Measurements from ENCODE around the gene GRAP.

- TF ChIP-seq, protein P1, sequence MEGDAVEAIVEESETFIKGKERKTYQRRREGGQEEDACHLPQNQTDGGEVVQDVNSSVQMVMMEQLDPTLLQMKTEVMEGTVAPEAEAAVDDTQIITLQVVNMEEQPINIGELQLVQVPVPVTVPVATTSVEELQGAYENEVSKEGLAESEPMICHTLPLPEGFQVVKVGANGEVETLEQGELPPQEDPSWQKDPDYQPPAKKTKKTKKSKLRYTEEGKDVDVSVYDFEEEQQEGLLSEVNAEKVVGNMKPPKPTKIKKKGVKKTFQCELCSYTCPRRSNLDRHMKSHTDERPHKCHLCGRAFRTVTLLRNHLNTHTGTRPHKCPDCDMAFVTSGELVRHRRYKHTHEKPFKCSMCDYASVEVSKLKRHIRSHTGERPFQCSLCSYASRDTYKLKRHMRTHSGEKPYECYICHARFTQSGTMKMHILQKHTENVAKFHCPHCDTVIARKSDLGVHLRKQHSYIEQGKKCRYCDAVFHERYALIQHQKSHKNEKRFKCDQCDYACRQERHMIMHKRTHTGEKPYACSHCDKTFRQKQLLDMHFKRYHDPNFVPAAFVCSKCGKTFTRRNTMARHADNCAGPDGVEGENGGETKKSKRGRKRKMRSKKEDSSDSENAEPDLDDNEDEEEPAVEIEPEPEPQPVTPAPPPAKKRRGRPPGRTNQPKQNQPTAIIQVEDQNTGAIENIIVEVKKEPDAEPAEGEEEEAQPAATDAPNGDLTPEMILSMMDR (IDR thresholded peaks at IDR 0.05): no peak
- TF ChIP-seq HDAC2 (IDR thresholded peaks at IDR 0.05) (no peak), ESRRA (IDR thresholded peaks at IDR 0.05; ENCODE audit: borderline replicate concordance, low read length) (no peak), RCOR1 (IDR thresholded peaks at IDR 0.05; ENCODE audit: low read depth, low read length) (no peak), MAX (IDR thresholded peaks at IDR 0.05) (no peak), CHD4 (IDR thresholded peaks at IDR 0.05; ENCODE audit: borderline replicate concordance) (no peak), EP300 (IDR thresholded peaks at IDR 0.05) (no peak), POLR2A (IDR thresholded peaks at IDR 0.05; ENCODE audit: low read length) (no peak)
- TF ChIP-seq, protein P2, sequence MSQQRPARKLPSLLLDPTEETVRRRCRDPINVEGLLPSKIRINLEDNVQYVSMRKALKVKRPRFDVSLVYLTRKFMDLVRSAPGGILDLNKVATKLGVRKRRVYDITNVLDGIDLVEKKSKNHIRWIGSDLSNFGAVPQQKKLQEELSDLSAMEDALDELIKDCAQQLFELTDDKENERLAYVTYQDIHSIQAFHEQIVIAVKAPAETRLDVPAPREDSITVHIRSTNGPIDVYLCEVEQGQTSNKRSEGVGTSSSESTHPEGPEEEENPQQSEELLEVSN (IDR thresholded peaks at IDR 0.05; ENCODE audit: borderline replicate concordance, low read depth): no peak
- TF ChIP-seq, protein P3, sequence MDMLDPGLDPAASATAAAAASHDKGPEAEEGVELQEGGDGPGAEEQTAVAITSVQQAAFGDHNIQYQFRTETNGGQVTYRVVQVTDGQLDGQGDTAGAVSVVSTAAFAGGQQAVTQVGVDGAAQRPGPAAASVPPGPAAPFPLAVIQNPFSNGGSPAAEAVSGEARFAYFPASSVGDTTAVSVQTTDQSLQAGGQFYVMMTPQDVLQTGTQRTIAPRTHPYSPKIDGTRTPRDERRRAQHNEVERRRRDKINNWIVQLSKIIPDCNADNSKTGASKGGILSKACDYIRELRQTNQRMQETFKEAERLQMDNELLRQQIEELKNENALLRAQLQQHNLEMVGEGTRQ (IDR thresholded peaks at IDR 0.05): peak; percentile 47
- TF ChIP-seq, protein P4, sequence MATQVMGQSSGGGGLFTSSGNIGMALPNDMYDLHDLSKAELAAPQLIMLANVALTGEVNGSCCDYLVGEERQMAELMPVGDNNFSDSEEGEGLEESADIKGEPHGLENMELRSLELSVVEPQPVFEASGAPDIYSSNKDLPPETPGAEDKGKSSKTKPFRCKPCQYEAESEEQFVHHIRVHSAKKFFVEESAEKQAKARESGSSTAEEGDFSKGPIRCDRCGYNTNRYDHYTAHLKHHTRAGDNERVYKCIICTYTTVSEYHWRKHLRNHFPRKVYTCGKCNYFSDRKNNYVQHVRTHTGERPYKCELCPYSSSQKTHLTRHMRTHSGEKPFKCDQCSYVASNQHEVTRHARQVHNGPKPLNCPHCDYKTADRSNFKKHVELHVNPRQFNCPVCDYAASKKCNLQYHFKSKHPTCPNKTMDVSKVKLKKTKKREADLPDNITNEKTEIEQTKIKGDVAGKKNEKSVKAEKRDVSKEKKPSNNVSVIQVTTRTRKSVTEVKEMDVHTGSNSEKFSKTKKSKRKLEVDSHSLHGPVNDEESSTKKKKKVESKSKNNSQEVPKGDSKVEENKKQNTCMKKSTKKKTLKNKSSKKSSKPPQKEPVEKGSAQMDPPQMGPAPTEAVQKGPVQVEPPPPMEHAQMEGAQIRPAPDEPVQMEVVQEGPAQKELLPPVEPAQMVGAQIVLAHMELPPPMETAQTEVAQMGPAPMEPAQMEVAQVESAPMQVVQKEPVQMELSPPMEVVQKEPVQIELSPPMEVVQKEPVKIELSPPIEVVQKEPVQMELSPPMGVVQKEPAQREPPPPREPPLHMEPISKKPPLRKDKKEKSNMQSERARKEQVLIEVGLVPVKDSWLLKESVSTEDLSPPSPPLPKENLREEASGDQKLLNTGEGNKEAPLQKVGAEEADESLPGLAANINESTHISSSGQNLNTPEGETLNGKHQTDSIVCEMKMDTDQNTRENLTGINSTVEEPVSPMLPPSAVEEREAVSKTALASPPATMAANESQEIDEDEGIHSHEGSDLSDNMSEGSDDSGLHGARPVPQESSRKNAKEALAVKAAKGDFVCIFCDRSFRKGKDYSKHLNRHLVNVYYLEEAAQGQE (IDR thresholded peaks at IDR 0.05): no peak
Measured at GRCh38 chr17:18988546-18989173, 58.1 kb downstream of the GRAP start.
